ENCODE measurements around the gene SRSF7.

Gene SRSF7

GRCh38 chr2:38771632-38772031 lies 20.5 kb upstream of the SRSF7 start:
- no peak overlapping the region for H3K23ac ChIP-seq (ENCODE audit: low read length in 2 of 2)
- no peak overlapping the region for H4K91ac ChIP-seq (ENCODE audit: low read length)
- H3K9me3 ChIP-seq (ENCODE audit: control insufficient read depth, low read length), result no peaks in the 10 kb centered on the region
- H2AK5ac ChIP-seq (ENCODE audit: low read length, severe bottlenecking), result no peak overlapping the region
- no peak overlapping the region for H2BK12ac ChIP-seq (ENCODE audit: low read length in 2 of 2)
- H4K8ac ChIP-seq (ENCODE audit: low read length), result no peak overlapping the region
- no peak overlapping the region for H3K27ac ChIP-seq (ENCODE audit: low read length, poor library complexity, severe bottlenecking)
- no peak overlapping the region for H3K18ac ChIP-seq (ENCODE audit: low read depth in 1 of 2, low read length in 2 of 2)
- no peak for DNase-seq
- 78% methylated on average over 5 of the region's 5 CpGs for WGBS
- H3K9ac ChIP-seq (ENCODE audit: low read length), result no peak overlapping the region
- H3K79me1 ChIP-seq (replicated peaks; ENCODE audit: low read length, poor library complexity, severe bottlenecking), result no peaks in the 10 kb centered on the region
- no peak overlapping the region for H2BK120ac ChIP-seq (ENCODE audit: low read depth, low read length)
- H3K4me3 ChIP-seq (ENCODE audit: insufficient read depth in 1 of 2, low read depth in 1 of 2, low read length in 2 of 2), result no peak overlapping the region
- no peak overlapping the region for H3K4ac ChIP-seq (ENCODE audit: low read depth in 1 of 2, low read length in 2 of 2)
- no peak overlapping the region for H2BK15ac ChIP-seq (ENCODE audit: low read depth, poor library complexity, severe bottlenecking)
- H2AFZ ChIP-seq (ENCODE audit: low read depth, low read length), result no peak overlapping the region
- H2BK5ac ChIP-seq (ENCODE audit: low read depth, low read length, poor library complexity, severe bottlenecking), result no peak overlapping the region
- no peaks in the 10 kb centered on the region for H3K36me3 ChIP-seq (ENCODE audit: control insufficient read depth in 1 of 2, insufficient read depth in 2 of 2, low read depth in 1 of 2, low read length in 2 of 2)
- no peak overlapping the region for H3K14ac ChIP-seq (ENCODE audit: low read length in 2 of 2)
- no peaks in the 10 kb centered on the region for H3K27me3 ChIP-seq (ENCODE audit: control insufficient read depth in 1 of 2, insufficient read depth in 1 of 2, low read length in 2 of 2)
- H3K4me2 ChIP-seq (ENCODE audit: low read length, poor library complexity, severe bottlenecking), result no peak overlapping the region
- peaks cover 2% of the 10 kb centered on the region for H3K4me1 ChIP-seq (ENCODE audit: control insufficient read depth, insufficient read depth, low read depth, low read length)

- H2BK15ac ChIP-seq (ENCODE audit: low read depth, poor library complexity, severe bottlenecking), result no peak overlapping the region
- H2BK120ac ChIP-seq (ENCODE audit: low read depth, low read length), result no peak overlapping the region
- no peak overlapping the region for H3K14ac ChIP-seq (ENCODE audit: low read length in 2 of 2)
- no peaks in the 10 kb centered on the region for H3K4me1 ChIP-seq (ENCODE audit: control insufficient read depth, insufficient read depth, low read depth, low read length)
- H2BK12ac ChIP-seq (ENCODE audit: low read length in 2 of 2), result no peak overlapping the region
- no peak overlapping the region for H3K4me3 ChIP-seq (ENCODE audit: insufficient read depth in 1 of 2, low read depth in 1 of 2, low read length in 2 of 2)
- H4K8ac ChIP-seq (ENCODE audit: low read length), result no peak overlapping the region
- H3K9me3 ChIP-seq (ENCODE audit: control insufficient read depth, low read length), result no peaks in the 10 kb centered on the region
- no peak overlapping the region for H3K23ac ChIP-seq (ENCODE audit: low read length in 2 of 2)
- DNase-seq, result no peak
- no peak overlapping the region for H4K91ac ChIP-seq (ENCODE audit: low read length)
- no peaks in the 10 kb centered on the region for H3K79me1 ChIP-seq (replicated peaks; ENCODE audit: low read length, poor library complexity, severe bottlenecking)
- no peak overlapping the region for H2AK5ac ChIP-seq (ENCODE audit: low read length, severe bottlenecking)
- no peak overlapping the region for H3K9ac ChIP-seq (ENCODE audit: low read length)
- H3K4me2 ChIP-seq (ENCODE audit: low read length, poor library complexity, severe bottlenecking), result no peak overlapping the region
- H3K27ac ChIP-seq (ENCODE audit: low read length, poor library complexity, severe bottlenecking), result no peak overlapping the region
- H2AFZ ChIP-seq (ENCODE audit: low read depth, low read length), result no peak overlapping the region
- H2BK5ac ChIP-seq (ENCODE audit: low read depth, low read length, poor library complexity, severe bottlenecking), result no peak overlapping the region
- WGBS, result 96% methylated on average over 5 of the region's 5 CpGs
- no peak overlapping the region for H3K4ac ChIP-seq (ENCODE audit: low read depth in 1 of 2, low read length in 2 of 2)
- no peaks in the 10 kb centered on the region for H3K36me3 ChIP-seq (ENCODE audit: control insufficient read depth in 1 of 2, insufficient read depth in 2 of 2, low read depth in 1 of 2, low read length in 2 of 2)
- no peak overlapping the region for H3K18ac ChIP-seq (ENCODE audit: low read depth in 1 of 2, low read length in 2 of 2)
- no peaks in the 10 kb centered on the region for H3K27me3 ChIP-seq (ENCODE audit: control insufficient read depth in 1 of 2, insufficient read depth in 1 of 2, low read length in 2 of 2)
Observed at GRCh38 chr2:38765551-38765950, 14.4 kb upstream of the SRSF7 start.

- no peak overlapping the region for H3K23ac ChIP-seq (ENCODE audit: low read length in 2 of 2)
- no peak for DNase-seq
- H3K9me3 ChIP-seq (ENCODE audit: control insufficient read depth, low read length), result no peaks in the 10 kb centered on the region
- no peaks in the 10 kb centered on the region for H3K79me1 ChIP-seq (replicated peaks; ENCODE audit: low read length, poor library complexity, severe bottlenecking)
- no peak overlapping the region for H2BK5ac ChIP-seq (ENCODE audit: low read depth, low read length, poor library complexity, severe bottlenecking)
- H2AFZ ChIP-seq (ENCODE audit: low read depth, low read length), result no peak overlapping the region
- H4K8ac ChIP-seq (ENCODE audit: low read length), result no peak overlapping the region
- no peak overlapping the region for H3K18ac ChIP-seq (ENCODE audit: low read depth in 1 of 2, low read length in 2 of 2)
- H3K36me3 ChIP-seq (ENCODE audit: control insufficient read depth in 1 of 2, insufficient read depth in 2 of 2, low read depth in 1 of 2, low read length in 2 of 2), result no peaks in the 10 kb centered on the region
- no peaks in the 10 kb centered on the region for H3K27me3 ChIP-seq (ENCODE audit: control insufficient read depth in 1 of 2, insufficient read depth in 1 of 2, low read length in 2 of 2)
- no peak overlapping the region for H2BK12ac ChIP-seq (ENCODE audit: low read length in 2 of 2)
- H3K4me1 ChIP-seq (ENCODE audit: control insufficient read depth, insufficient read depth, low read depth, low read length), result no peaks in the 10 kb centered on the region
- H2AK5ac ChIP-seq (ENCODE audit: low read length, severe bottlenecking), result no peak overlapping the region
- no peak overlapping the region for H2BK120ac ChIP-seq (ENCODE audit: low read depth, low read length)
- no peak overlapping the region for H3K4ac ChIP-seq (ENCODE audit: low read depth in 1 of 2, low read length in 2 of 2)
- H3K4me3 ChIP-seq (ENCODE audit: insufficient read depth in 1 of 2, low read depth in 1 of 2, low read length in 2 of 2), result no peak overlapping the region
- 94% methylated on average over 2 of the region's 4 CpGs for WGBS
- no peak overlapping the region for H3K9ac ChIP-seq (ENCODE audit: low read length)
- H2BK15ac ChIP-seq (ENCODE audit: low read depth, poor library complexity, severe bottlenecking), result no peak overlapping the region
- no peak overlapping the region for H3K27ac ChIP-seq (ENCODE audit: low read length, poor library complexity, severe bottlenecking)
- H3K4me2 ChIP-seq (ENCODE audit: low read length, poor library complexity, severe bottlenecking), result no peak overlapping the region
- H3K14ac ChIP-seq (ENCODE audit: low read length in 2 of 2), result no peak overlapping the region
- no peak overlapping the region for H4K91ac ChIP-seq (ENCODE audit: low read length)
Observed at GRCh38 chr2:38765149-38765548, 14.0 kb upstream of the SRSF7 start.

- H2BK5ac ChIP-seq (ENCODE audit: low read depth, low read length, poor library complexity, severe bottlenecking), result no peak overlapping the region
- H3K36me3 ChIP-seq (ENCODE audit: control insufficient read depth in 1 of 2, insufficient read depth in 2 of 2, low read depth in 1 of 2, low read length in 2 of 2), result no peaks in the 10 kb centered on the region
- DNase-seq, result no peak
- no peak overlapping the region for H3K14ac ChIP-seq (ENCODE audit: low read length in 2 of 2)
- H4K91ac ChIP-seq (ENCODE audit: low read length), result no peak overlapping the region
- H3K23ac ChIP-seq (ENCODE audit: low read length in 2 of 2), result no peak overlapping the region
- H2BK15ac ChIP-seq (ENCODE audit: low read depth, poor library complexity, severe bottlenecking), result no peak overlapping the region
- WGBS, result 83% methylated on average over 2 of the region's 4 CpGs
- H2AK5ac ChIP-seq (ENCODE audit: low read length, severe bottlenecking), result no peak overlapping the region
- no peak overlapping the region for H3K27ac ChIP-seq (ENCODE audit: low read length, poor library complexity, severe bottlenecking)
- H3K18ac ChIP-seq (ENCODE audit: low read depth in 1 of 2, low read length in 2 of 2), result no peak overlapping the region
- H3K4ac ChIP-seq (ENCODE audit: low read depth in 1 of 2, low read length in 2 of 2), result no peak overlapping the region
- H3K27me3 ChIP-seq (ENCODE audit: control insufficient read depth in 1 of 2, insufficient read depth in 1 of 2, low read length in 2 of 2), result no peaks in the 10 kb centered on the region
- no peak overlapping the region for H4K8ac ChIP-seq (ENCODE audit: low read length)
- no peak overlapping the region for H3K4me2 ChIP-seq (ENCODE audit: low read length, poor library complexity, severe bottlenecking)
- H3K4me1 ChIP-seq (ENCODE audit: control insufficient read depth, insufficient read depth, low read depth, low read length), result no peaks in the 10 kb centered on the region
- no peak overlapping the region for H2AFZ ChIP-seq (ENCODE audit: low read depth, low read length)
- no peak overlapping the region for H2BK120ac ChIP-seq (ENCODE audit: low read depth, low read length)
- no peaks in the 10 kb centered on the region for H3K79me1 ChIP-seq (replicated peaks; ENCODE audit: low read length, poor library complexity, severe bottlenecking)
- H3K9me3 ChIP-seq (ENCODE audit: control insufficient read depth, low read length), result no peaks in the 10 kb centered on the region
- no peak overlapping the region for H3K4me3 ChIP-seq (ENCODE audit: insufficient read depth in 1 of 2, low read depth in 1 of 2, low read length in 2 of 2)
- no peak overlapping the region for H2BK12ac ChIP-seq (ENCODE audit: low read length in 2 of 2)
- no peak overlapping the region for H3K9ac ChIP-seq (ENCODE audit: low read length)
Observed at GRCh38 chr2:38763728-38764127, 12.6 kb upstream of the SRSF7 start.

All from mesenchymal stem cell (in vitro differentiated cells and primary cell).